HG02943 (cell line): ENCODE data around the gene TAF7L.
"Not testable (repeated sequence)": the region's sequence is repeated elsewhere in the genome, so short reads cannot be mapped to it uniquely, and the experiment has no call there.

ENCODE experiments used
- ATAC-seq: cut with Tn5 transposase; IDR thresholded peaks from one replicate; pipeline ENCODE4 v1.9.1; 2021; ENCODE audit warnings: mild to moderate bottlenecking, low read depth, moderate library complexity; ENCODE audit not compliant: unreplicated experiment

The TAF7L gene, protein sequence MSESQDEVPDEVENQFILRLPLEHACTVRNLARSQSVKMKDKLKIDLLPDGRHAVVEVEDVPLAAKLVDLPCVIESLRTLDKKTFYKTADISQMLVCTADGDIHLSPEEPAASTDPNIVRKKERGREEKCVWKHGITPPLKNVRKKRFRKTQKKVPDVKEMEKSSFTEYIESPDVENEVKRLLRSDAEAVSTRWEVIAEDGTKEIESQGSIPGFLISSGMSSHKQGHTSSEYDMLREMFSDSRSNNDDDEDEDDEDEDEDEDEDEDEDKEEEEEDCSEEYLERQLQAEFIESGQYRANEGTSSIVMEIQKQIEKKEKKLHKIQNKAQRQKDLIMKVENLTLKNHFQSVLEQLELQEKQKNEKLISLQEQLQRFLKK

DNA sequence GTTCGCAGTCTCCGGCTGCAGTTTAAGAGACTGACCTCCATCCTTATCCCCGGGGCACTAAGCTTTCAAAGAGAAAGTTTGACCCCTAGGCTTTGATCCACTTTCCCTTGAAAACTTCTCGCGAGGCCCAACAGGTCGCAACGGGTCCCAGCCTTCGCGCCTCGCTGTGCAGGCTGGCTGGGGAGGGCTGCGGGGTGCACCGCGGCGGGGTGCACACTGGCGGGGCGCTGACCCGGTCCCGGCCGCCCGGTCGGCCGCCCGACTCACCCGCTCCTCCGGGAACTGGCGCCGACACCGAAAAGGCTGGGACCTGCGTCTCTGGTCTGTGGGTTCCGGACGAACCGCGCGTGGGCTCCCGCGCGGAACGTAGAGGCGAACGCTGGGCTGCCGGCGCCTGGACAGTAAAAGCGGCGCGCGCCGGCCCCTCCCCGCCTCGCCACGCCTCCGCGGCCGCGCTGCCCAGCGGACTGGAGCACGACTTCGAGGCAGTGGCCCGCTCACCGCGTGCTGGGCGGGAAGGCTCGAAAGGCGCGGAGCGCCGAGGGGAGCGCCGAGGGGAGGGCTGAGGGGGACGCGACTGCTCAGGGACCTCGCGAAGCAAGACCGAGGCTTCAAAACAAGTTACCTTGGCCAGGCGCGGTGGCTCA is at the start of gene TAF7L:
Gene TAF7L, minus strand, starts transcription at position 378 of the 647 bp plus-strand sequence. CDS start 3,791 bp downstream, outside the sequence.
- ATAC-seq: no peak

DNA sequence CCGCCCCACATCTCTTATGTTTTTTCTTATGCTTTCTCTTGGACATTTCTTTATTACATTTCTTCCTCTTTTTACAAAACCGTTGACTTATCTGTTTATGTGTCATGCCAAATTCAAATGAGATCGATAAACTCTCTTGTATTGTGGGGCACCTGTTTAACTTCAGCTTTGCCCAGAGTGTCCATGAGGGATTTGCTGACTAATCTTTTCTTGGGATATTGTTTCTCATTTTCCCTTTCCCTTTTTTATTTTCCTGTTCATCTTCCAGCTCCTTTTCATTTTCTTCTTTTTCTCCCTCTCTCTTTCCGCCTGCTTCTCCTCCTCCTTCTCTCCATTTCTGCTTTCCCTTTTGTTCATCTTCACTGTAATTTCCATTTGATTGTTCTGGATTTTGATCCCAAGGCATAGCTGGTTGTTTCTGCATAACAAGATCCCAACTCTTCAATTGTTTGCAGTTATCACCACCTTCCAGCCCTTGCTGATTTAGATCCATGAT is 46.7 kb upstream of the TAF7L start:
- ATAC-seq: no peak

DNA sequence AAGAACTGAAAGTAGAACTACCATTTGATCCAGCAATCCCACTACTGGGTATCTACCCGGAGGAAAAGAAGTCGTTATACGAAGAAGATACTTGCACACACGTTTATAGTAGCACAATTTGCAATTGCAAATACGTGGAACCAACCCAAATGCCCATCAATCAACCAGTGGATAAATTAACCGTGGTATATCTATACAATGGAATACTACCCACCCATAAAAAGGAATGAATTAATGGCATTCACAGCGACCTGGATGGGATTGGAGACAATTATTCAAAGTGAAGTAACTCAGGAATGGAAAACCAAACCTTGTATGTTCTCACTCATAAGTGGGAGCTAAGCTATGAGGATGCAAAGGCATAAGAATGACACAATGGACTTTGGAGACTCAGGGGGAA is 43.2 kb upstream of the TAF7L start:
- not testable (repeated sequence) for ATAC-seq

DNA sequence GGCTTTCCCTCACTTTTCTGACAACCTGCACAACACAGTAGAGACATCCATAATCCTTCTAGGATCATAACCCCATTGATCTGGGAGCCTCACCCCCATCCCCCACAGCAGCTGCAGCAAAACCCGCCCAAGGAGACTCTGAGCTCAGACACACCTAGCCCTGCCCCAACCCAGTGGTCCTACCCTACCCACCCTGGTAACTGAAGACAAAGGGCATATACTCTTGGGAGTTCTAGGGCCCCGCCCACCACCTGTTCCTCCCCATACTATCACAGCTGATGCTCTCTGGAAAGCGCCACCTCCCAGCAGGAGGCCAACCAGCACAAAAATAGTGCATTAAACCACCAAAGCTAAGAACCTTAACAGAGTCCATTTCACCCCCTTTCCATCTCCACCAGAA is 35.5 kb upstream of the TAF7L start:
- not testable (repeated sequence) for ATAC-seq

DNA sequence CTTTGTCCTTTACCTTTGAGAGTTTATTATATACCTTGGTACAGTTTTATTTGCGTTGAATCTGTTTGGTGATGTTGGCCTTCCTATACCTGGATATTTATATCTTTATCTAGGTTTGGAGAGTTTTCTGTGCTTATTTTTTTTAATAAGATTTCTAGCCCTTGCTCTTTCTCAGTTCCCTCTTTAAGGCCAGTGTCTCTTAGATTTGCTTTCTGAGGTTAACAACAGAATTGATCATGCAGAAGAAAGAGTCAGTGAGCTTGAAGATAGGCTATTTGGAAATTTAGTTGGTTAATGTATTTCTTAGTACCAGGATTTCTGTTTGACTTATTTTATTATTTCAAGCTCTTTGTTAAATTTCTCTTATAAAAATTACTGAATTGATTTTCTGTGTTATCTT is 12.7 kb upstream of the TAF7L start:
- no peak for ATAC-seq

DNA sequence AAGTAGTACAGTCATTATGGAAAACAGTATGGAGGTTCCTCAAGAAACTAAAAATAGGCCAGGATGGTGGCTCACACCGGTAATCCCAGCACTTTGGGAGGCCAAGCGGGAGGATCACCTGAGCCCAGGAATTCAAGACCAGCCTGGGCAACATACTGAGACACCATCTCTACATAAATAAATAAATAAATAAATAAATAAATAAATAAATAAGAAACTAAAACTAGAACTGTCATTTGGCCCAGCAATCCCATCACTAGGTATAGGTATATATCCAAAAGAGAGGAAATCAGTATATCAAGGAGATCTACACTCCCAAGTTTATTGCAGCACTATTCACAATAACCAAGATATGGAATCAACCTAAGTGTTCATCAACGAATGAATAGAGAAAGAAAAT is 4.5 kb upstream of the TAF7L start:
- ATAC-seq: not testable (repeated sequence)

DNA sequence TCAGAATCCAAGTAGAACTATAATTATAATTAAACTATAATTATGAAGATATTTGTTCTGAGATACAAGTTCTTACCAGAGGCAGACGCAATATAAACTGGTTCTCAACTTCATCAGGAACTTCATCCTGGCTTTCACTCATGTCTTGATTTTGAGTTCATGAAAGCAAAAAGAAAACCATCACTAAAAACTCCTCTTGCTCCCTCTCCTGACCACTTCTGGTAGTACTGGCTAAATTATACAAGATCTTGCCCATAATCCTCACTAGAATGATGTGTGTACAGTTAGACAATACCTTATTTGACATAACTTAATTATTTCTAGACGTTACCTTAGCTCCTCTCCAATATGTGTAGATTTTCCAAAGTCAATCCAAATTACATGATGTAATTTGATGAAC is 3.7 kb downstream of the TAF7L start:
- ATAC-seq: no peak

DNA sequence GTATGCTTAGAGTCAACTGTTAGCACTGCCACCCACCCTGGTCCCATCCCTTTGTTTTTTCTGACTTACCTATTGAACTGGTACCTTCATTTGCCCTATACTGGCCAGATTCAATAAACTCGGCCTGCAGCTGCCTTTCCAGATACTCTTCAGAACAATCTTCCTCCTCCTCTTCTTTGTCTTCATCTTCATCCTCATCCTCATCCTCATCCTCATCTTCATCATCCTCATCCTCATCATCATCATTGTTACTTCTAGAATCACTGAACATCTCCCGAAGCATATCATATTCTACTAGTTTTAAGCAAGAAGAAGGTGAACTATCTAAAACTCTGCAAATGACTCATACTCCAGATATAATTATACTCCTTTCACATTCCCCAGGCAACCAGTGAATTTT is 14.9 kb downstream of the TAF7L start:
- ATAC-seq: no peak

DNA sequence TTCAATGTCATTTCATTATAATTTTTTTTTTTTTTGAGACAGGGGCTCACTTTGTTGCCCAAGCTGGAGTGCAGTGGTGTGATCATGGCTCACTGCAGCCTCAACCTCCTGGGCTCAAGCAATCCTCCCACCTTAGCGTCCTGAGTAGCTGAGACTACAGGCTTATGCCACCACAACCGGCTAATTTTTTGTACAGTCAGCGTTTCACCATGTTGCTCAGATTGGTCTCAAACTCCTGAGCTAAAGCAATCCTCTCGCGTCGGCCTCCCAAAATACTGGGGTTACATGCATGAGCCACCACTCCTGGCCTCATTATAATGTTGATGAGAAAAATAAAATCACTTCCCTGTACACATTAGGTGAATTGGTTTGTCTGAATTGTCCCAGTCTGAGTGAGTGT is 16.9 kb downstream of the TAF7L start:
- no peak for ATAC-seq

DNA sequence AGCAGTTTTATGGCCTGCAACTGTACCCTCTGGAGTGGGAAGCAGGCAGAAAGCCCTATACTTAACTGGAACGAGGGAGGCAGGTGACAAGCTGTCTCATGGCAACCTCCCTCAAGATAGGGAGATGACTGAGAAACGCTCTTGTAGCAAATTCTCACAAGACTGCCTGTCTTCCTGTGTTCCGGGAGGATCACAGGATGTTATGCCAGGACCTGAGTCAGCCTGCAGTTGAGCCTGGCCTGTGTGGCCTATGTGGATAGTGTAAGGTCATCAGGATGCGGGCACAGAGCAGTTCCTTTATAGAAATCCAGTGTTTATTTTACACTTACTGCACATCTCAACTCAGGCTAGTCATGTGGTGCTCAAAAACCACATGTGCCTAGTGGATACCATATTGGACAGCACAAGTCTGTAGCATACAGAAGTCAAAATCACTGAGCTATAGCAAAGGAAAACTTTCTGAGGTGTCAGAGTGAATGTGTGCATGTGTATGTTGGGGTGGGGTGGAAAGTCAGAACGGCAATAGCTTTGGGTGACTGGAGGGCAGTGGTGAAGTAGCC is 25.2 kb downstream of the TAF7L start:
- ATAC-seq: no peak

DNA sequence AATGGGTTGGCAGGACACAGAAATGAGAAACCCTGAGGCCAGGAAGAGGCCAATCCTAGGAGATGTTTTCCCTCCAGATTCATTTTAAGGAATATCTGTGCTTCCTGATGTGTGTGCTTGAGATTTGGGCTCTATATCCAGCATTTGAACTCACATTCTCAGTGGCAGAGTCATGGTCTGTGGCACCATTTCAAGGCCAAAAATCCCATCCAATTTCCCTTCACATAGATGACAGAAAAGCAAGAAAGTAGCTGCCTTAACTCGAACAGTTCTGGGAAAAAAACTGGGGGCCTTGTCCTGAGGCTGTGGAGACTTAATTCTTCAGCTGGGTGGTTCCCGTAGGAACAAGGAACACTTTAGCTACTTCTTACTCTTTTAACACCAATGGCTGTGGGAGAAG is 27.4 kb downstream of the TAF7L start:
- ATAC-seq: no peak

DNA sequence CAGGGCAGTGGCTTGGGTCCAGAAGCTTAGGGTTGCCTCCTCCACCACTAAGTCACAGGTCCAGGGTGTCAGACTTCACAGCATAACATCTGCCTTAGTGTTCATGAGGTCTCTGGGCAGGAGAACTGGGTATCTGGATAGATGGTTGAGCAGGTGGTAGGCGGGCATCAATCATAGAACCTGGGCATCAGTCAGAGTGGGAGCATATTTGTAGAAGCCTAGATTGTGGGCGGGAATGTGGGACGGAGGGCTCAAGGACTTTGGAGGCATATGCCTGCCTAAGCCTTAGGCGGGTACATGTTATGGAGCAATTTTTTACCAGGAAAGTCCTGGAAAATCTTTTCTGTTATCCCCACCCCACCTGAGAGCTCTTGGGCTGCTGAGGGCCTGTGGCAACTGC is 28.5 kb downstream of the TAF7L start:
- ATAC-seq: no peak

DNA sequence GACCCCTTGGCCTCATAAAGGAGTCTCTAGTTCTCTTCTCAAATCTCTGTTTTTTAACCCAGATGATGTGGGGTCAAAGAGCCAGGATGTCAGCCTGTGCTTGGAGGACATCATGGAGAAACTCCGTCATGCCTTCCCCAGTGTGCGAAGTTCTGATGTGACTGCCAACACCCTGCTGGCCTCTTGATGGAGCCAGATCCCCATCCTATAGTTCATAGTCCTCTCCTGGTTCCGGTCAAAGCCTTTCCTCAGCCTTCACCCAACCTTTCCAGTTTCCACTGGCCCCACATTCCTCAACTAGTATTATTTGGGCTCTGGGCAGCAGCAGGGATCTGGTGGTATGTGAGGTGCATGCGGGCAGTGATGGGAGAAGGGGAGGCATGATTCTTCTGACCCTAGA is 30.7 kb downstream of the TAF7L start:
- ATAC-seq: no peak

DNA sequence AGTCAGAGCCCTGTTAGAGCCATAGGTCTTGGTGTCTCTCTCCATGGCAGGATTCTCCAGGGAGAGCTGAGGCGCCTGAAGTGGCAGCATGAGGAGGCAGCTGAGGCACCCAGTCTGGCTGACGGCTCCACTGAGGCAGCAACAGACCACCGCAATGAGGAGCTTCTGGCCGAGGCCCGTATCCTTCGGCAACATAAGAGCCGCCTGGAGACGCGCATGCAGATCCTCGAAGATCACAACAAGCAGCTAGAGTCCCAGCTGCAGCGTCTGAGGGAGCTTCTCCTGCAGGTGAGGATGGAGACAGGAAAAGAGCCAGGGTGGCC is 32.9 kb downstream of the TAF7L start:
- ATAC-seq: no peak

DNA sequence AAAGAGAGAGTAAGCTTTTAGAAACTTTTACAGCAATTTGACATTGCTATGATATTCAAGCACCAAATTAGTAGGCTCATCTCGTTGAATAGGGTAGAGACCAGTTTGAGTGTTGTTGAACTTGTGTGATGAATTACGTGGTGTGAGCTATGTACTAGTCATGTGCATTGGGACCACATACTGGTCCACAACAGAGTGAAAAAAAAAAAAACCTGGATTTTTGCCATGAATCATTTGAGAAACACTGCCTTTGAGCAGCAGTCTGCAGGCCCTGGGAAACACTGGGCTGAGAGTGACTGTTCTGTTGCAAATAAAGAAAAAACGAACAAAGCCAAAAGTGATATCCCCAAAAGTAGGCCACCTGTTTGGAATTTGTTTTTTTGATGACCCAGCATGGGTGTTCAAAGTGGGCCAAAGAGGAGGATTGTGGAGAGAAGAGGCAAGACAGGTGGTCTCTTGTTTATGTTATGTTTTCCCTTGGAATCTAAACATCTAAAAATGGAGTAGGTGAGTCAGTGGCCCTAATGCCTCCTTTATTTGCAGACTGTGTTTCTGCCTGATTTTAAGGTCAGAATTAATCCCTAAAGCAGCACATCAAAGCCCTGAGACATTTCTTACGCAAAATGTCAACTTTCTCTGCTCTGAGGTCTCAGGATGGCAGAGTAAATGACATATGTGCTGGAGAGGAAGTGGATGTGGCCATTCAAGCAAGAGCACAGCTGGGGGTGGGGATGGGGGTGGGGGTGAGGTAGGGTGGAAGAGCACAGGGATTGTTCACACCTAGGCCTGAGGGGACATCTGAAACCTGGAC is 33.5 kb downstream of the TAF7L start:
- ATAC-seq: no peak

DNA sequence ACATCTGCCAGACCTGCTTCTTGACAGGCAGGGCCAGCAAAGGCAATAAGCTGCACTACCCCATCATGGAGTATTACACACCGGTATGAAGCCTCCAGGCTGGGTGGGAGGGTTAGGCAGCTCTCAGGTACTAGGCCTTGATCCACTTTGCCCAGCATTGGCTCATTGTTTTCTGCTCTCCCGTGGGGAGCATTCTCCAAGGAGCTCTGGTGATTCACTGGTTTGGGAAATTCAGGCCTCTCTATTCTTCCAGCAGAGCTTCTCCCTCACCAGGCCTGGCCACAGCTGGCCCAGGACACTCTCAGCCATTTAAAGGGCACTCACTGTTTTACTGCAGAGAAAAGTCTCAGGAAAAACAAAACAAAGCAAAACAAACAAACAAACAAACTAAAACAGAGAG is 38.5 kb downstream of the TAF7L start:
- ATAC-seq: no peak

DNA sequence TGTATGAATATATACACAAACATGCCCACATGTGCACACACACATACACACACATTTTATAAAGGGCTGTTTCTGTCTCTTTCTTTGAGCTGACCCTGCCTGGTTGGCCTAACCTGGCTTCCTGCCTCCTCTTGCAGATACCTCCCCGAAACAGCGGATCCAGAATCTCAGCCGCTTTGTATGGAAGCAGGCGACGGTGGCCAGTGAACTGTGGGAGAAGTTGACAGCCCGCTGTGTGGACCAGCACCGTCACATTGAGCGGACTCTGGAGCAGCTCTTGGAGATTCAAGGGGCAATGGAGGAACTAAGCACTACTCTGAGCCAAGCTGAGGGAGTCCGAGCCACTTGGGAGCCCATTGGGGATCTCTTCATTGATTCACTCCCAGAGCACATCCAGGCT is 49.6 kb downstream of the TAF7L start:
- ATAC-seq: no peak

DNA sequence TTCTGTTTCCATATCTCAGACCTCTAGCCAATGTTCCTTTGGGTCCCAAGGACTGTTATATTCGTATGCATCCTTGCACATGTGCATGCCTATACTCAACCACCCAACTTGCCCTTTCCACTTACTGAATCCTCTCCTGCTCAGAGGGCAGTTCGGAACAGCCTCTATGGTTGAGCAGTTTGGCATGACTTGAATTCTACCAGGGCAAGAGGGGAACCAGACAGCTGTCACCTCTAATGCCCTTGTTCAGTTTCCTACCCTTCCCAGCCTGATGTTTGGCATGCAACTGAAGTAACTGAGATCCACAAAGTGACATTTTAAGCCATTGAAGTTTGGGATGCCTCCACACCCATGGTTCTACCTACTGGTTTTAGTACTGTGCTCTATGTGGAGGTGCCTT is 54.1 kb downstream of the TAF7L start:
- ATAC-seq: no peak

DNA sequence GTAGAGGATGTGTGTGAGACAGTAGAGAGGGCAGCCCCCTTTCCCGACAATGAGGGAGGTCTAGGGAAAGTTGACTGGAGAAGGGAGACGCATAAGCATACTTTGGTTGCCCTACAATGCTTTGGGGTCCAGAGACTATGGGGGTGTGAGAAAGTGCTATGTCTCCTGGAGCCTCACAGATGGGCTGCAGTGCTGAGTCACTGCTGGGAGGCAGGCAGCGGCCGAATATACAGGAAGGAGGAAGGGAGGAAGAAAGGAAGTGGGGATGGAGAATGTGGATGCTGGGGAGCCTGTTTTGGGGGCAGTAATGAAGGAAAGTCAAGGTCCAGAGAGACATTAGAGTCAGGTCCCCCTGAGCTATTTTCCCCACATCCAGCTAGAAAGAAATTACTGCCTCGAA is 58.8 kb downstream of the TAF7L start:
- ATAC-seq: no peak

DNA sequence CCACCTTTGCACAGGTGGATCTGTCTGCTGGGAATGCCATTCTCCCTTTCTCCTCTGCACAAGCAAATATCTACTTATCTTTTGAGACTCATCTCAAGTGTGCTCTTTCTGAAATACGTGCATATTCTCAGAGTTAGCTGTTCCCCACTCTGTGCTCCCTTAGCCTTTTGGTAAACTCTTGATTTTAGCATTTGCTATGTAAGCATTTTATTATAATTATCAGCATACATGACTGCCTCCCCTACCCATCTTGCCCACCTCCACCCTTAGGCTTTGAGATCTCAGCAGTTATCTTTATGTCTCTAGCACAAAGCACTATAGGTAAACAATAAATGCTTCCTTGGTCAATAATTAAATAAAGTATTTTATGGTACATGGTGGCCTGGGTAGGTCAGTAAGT is 60.1 kb downstream of the TAF7L start:
- ATAC-seq: no peak

DNA sequence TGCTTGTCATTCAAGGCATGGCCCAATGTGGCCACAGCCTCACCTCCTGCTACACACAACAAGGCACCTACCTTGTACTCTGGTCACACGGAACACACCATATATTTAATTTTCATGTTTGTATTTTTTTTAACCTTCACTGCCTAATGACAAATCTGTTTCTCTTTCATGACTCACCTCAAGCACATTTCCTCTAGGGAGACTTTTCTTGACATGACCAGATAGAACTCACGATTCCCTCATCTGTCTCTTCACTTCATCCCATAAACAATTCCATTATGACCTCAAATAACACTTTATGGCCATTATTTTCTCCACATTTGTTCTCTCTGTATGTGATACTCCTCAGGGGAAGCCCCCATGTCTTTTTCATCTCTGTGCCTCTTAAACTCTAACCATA is 60.5 kb downstream of the TAF7L start:
- ATAC-seq: no peak
